PC-9 (cell line): ENCODE data around the gene BCL11B. TPM values are rescaled to one million over a fixed set of nuclear protein-coding genes. Genes with fewer than 3 reads are reported as not detected.

Experiments used
- BruUV-seq: library from RNA; stranded (reverse); fragments of 400-500 nt; replicated peaks from 2 replicates; lab custom pipeline; 2021; lab: Mats Ljungman, UMichigan
- CTCF ChIA-PET: fragments of 300-600 bp; sonication (Branson Sonifier 250); formaldehyde crosslinking; loops from one replicate; lab custom pipeline; 2022; ENCODE audit warnings: antibody characterized with exemption; lab: Charles Lee
- POLR2A ChIA-PET: fragments of 300-600 bp; sonication (Branson Sonifier 250); formaldehyde crosslinking; loops from one replicate; lab custom pipeline; 2022; ENCODE audit warnings: antibody characterized with exemption; ENCODE audit not compliant: unreplicated experiment; lab: Charles Lee
- DNase-seq, 2 experiments: peaks; one replicate each; pipeline versions ENCODE4 v3.0.0 to v3.0.0-alpha.2; 2015 to 2022; ENCODE audit warnings: mixed read lengths in 1 of 2
- H2AFZ ChIP-seq: fragments of 200-600 bp; sonication (generic); 2 replicates; pipeline ENCODE4 v1.8.1; 2017; ENCODE audit warnings: antibody characterized with exemption
- H3F3A ChIP-seq: fragments of 200-600 bp; sonication (generic); 2 replicates; pipeline ENCODE4 v1.8.1; 2017; ENCODE audit warnings: antibody characterized with exemption, mild to moderate bottlenecking, low read depth; ENCODE audit not compliant: insufficient read depth
- H3K27ac ChIP-seq: fragments of 200-600 bp; sonication (generic); 2 replicates; pipeline ENCODE4 v1.6.1; 2016; ENCODE audit warnings: mixed run types
- H3K27me3 ChIP-seq: fragments of 200-600 bp; sonication (generic); 2 replicates; pipeline ENCODE4 v1.6.1; 2016; ENCODE audit warnings: low read depth, mixed run types; ENCODE audit not compliant: insufficient read depth
- H3K36me3 ChIP-seq: fragments of 200-600 bp; sonication (generic); 2 replicates; pipeline ENCODE4 v1.6.1; 2016; ENCODE audit warnings: low read depth, mixed run types
- H3K4me1 ChIP-seq: fragments of 200-600 bp; sonication (generic); replicated peaks from 2 replicates; pipeline ENCODE4 v1.6.1; 2016; ENCODE audit warnings: mixed run types; ENCODE audit not compliant: insufficient read depth
- H3K4me2 ChIP-seq: fragments of 200-600 bp; sonication (generic); 2 replicates; pipeline ENCODE4 v1.6.1; 2017; ENCODE audit warnings: mixed run types
- H3K4me3 ChIP-seq: fragments of 200-600 bp; sonication (generic); 2 replicates; pipeline ENCODE4 v1.6.1; 2016; ENCODE audit warnings: mixed run types
- H3K79me2 ChIP-seq: fragments of 200-600 bp; sonication (generic); 2 replicates; pipeline ENCODE4 v1.6.1; 2017; ENCODE audit warnings: low read depth, mixed run types
- H3K9me2 ChIP-seq: fragments of 200-600 bp; sonication (generic); 2 replicates; pipeline ENCODE4 v1.8.1; 2017; ENCODE audit warnings: mild to moderate bottlenecking; ENCODE audit not compliant: insufficient read depth
- H3K9me3 ChIP-seq: fragments of 200-600 bp; sonication (generic); 2 replicates; pipeline ENCODE4 v1.8.1; 2016; ENCODE audit warnings: low read depth; ENCODE audit not compliant: insufficient read depth
- H4K20me1 ChIP-seq: fragments of 200-600 bp; sonication (generic); 2 replicates; pipeline ENCODE4 v1.8.1; 2017; ENCODE audit not compliant: insufficient read depth
- CTCF ChIP-seq: fragments of 200-600 bp; sonication (generic); conservative IDR thresholded peaks from 2 replicates; pipeline ENCODE4 v1.6.1; 2017; ENCODE audit warnings: mixed run types, antibody characterized with exemption, mild to moderate bottlenecking, moderate library complexity
- EZH2 ChIP-seq: fragments of 200-600 bp; sonication (generic); IDR thresholded peaks from 2 replicates; pipeline ENCODE4 v1.8.0; 2017; ENCODE audit warnings: antibody characterized with exemption, low read depth
- intact Hi-C: fragments of 100-400 bp; cut with micrococcal nuclease; formaldehyde crosslinking; loops from one replicate; pipeline ENCODE4 v1.10.0; 2022; ENCODE audit not compliant: unreplicated experiment
- total RNA-seq: library from RNA; stranded (reverse); gene quantifications from 2 replicates; pipeline ENCODE4 v1.2.3, GENCODE V29; 2021

BCL11B gene
- total RNA-seq, 1 experiment from 2014 or later = not detected

- Histone ChIP-seq H3K4me3 (no peak overlapping the region), H4K20me1 (no peaks in the 10 kb centered on the region), H3K27me3 (peaks cover 33% of the 10 kb centered on the region), H3K36me3 (no peaks in the 10 kb centered on the region), H3K9me2 (no peaks in the 10 kb centered on the region), H3F3A (no peaks in the 10 kb centered on the region), H3K4me2 (no peak overlapping the region), H3K79me2 (no peaks in the 10 kb centered on the region), H3K4me1 (no peaks in the 10 kb centered on the region), H2AFZ (no peak overlapping the region), H3K27ac (no peak overlapping the region), H3K9me3 (no peaks in the 10 kb centered on the region)
- TF ChIP-seq CTCF (no peak), EZH2 (no peak)
- no peak for DNase-seq
- no TSS peak for BruUV-seq
- ChIA-PET POLR2A (no interaction called here), CTCF (no interaction called here)
- intact Hi-C loops = no loop called here
Measured at GRCh38 chr14:99296517-99296916, 24.5 kb upstream of the BCL11B start.

GRCh38 chr14:99289394-99290189, 17.6 kb upstream of the BCL11B start:
- no peaks in the 10 kb centered on the region for H3K9me3 ChIP-seq
- intact Hi-C loops = no loop called here
- H3K79me2 ChIP-seq = no peaks in the 10 kb centered on the region
- no peak overlapping the region for H3K4me2 ChIP-seq
- H3K4me3 ChIP-seq = no peak overlapping the region
- DNase-seq = no peak
- no peaks in the 10 kb centered on the region for H3K9me2 ChIP-seq
- peaks cover 52% of the 10 kb centered on the region for H3K27me3 ChIP-seq
- H3K4me1 ChIP-seq = no peaks in the 10 kb centered on the region
- no TSS peak for BruUV-seq
- no peaks in the 10 kb centered on the region for H4K20me1 ChIP-seq
- POLR2A ChIA-PET = no interaction called here
- no peak overlapping the region for H2AFZ ChIP-seq
- no peaks in the 10 kb centered on the region for H3F3A ChIP-seq
- CTCF ChIA-PET = no interaction called here
- TF ChIP-seq CTCF = no peak
- TF ChIP-seq EZH2 = no peak
- H3K27ac ChIP-seq = no peak overlapping the region
- H3K36me3 ChIP-seq = no peaks in the 10 kb centered on the region

- Histone ChIP-seq H4K20me1 (no peaks in the 10 kb centered on the region), H3K27ac (no peak overlapping the region), H3K9me2 (no peaks in the 10 kb centered on the region), H3K27me3 (peaks cover 58% of the 10 kb centered on the region), H3F3A (no peaks in the 10 kb centered on the region), H3K79me2 (no peaks in the 10 kb centered on the region), H3K36me3 (no peaks in the 10 kb centered on the region), H3K4me3 (no peak overlapping the region), H3K4me1 (no peaks in the 10 kb centered on the region), H3K4me2 (no peak overlapping the region), H3K9me3 (no peaks in the 10 kb centered on the region), H2AFZ (no peak overlapping the region)
- CTCF ChIA-PET = no interaction called here
- POLR2A ChIA-PET = no interaction called here
- intact Hi-C loops = no loop called here
- BruUV-seq = no TSS peak
- TF ChIP-seq CTCF (no peak), EZH2 (no peak)
- no peak for DNase-seq
Measured at GRCh38 chr14:99288948-99289347, 17.0 kb upstream of the BCL11B start.
